RWPE1 (cell line): ENCODE results near the gene LCNL1.
A peak's percentile ranks its signal among the peaks of the same experiment; 100 is the strongest.

Experiments
- CTCF ChIA-PET: fragments of 350-600 bp; sonication (Branson Sonifier 250); formaldehyde crosslinking; extraction: SDS; loops from one replicate; lab custom pipeline; 2021; lab: Yijun Ruan, JAX
- POLR2A ChIA-PET: fragments of 400-600 bp; formaldehyde crosslinking; extraction: SDS; loops from one replicate; lab custom pipeline; 2020; ENCODE audit warnings: antibody characterized with exemption; ENCODE audit not compliant: low non-redundant PET; lab: Yijun Ruan, JAX
- DNase-seq: peaks from one replicate; pipeline ENCODE4 v3.0.0; 2012; ENCODE audit warnings: low spot score
- H3K27ac ChIP-seq: fragments of 450-650 bp; 2 replicates; pipeline ENCODE4 v1.5.1; 2017
- CTCF ChIP-seq: fragments of 450-650 bp; conservative IDR thresholded peaks from 2 replicates; pipeline ENCODE4 v1.5.1; 2017; ENCODE audit warnings: low read depth, mild to moderate bottlenecking

Gene LCNL1

GRCh38 chr9:136958473-136958872, 24.3 kb upstream of the LCNL1 start:
- TF ChIP-seq CTCF: no peak
- ChIA-PET POLR2A (no interaction called here), CTCF (interaction anchor here (1.4 kb wide), 1 partner anchor 71 kb away, joined by 4 read pairs; no protein-coding TSS in a partner anchor)
- no peak for DNase-seq
- no peak overlapping the region for H3K27ac ChIP-seq

GRCh38 chr9:136958898-136959850, 23.6 kb upstream of the LCNL1 start:
- peak overlapping the region; percentile 27; the same call in 1 of the 2 replicates for H3K27ac ChIP-seq
- no peak for TF ChIP-seq CTCF
- CTCF ChIA-PET: interaction anchor here (1.4 kb wide), 1 partner anchor 70 kb away, joined by 4 read pairs; no protein-coding TSS in a partner anchor
- DNase-seq: no peak
- POLR2A ChIA-PET: no interaction called here

- peak overlapping the region; percentile 66; the same call in 1 of the 2 replicates for H3K27ac ChIP-seq
- no peak for DNase-seq
- no peak for TF ChIP-seq CTCF
- ChIA-PET POLR2A (interaction anchor here (0.5 kb wide), 1 partner anchor 60 kb away, joined by 4 read pairs; no protein-coding TSS in a partner anchor), CTCF (interaction anchor here (0.6 kb wide), 1 partner anchor 16 kb away, joined by 3 read pairs; the partner anchor contains the start of gene FBXW5)
These were observed 22.4 kb upstream of the LCNL1 start for GRCh38 chr9:136960212-136960937.

GRCh38 chr9:136960938-136961275, 21.9 kb upstream of the LCNL1 start:
- ChIA-PET POLR2A (no interaction called here), CTCF (no interaction called here)
- no peak for TF ChIP-seq CTCF
- DNase-seq: no peak
- H3K27ac ChIP-seq: peak overlapping the region; percentile 66

- no peak for DNase-seq
- H3K27ac ChIP-seq: peak overlapping the region; percentile 66
- TF ChIP-seq CTCF: no peak
- CTCF ChIA-PET: interaction anchor here (1.1 kb wide), 1 partner anchor 68 kb away, joined by 4 read pairs; no protein-coding TSS in a partner anchor
- POLR2A ChIA-PET: no interaction called here
These were observed 21.3 kb upstream of the LCNL1 start for GRCh38 chr9:136961279-136962065.
